Measurements from ENCODE around the gene CMTM1. TPM values are rescaled to one million over a fixed set of nuclear protein-coding genes. Genes with fewer than 3 reads are reported as not detected.
"Not testable (repeated sequence)": the region's sequence is repeated elsewhere in the genome, so short reads cannot be mapped to it uniquely, and the experiment has no call there.

CMTM1 gene
- total RNA-seq, 1 donor from 2014 or later, result 8.8 TPM

DNA sequence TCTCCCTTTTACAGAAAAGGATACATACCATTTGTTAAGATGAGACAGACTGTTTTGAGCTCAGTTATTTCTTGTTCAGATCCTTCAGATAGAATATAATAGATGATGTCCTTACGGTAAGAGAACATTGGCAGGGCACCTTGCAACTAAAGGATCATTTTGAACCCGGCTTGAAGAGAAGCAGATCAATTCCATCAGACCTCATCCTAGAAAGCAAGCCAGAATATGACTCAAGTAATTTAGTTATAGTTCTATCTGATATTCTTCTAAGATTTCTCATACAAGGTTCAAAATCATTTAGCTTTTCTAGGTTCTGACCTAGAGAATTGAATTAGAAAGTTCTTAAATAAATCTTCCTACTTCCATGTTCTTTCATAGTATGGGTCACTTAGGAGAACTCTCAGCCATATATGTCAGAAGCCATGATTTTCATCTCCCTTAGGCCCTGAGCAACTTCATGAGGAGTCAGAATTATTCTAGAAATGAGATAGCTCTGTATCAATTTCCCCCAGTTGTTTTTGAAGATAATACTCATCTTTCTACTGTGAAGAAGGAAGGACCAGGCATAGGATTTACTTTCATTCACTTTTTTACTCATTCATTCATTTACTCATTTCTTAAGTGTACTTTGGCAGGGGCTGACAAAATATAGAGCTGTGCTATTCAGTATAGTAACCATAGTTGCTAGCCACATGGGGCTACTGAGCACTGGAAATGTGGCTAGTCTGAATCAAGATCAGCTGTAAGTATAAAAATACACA lies 2.5 kb upstream of the CMTM1 start:
- H3K27ac Mint-ChIP-seq, result no peak overlapping the region
- no peaks in the 10 kb centered on the region for H3K9me3 Mint-ChIP-seq (ENCODE audit: low read depth)
- peaks cover 14% of the 10 kb centered on the region for H3K36me3 Mint-ChIP-seq (ENCODE audit: insufficient read depth)
- no peak overlapping the region for H3K4me3 Mint-ChIP-seq (ENCODE audit: low read depth)
- H3K4me1 Mint-ChIP-seq (ENCODE audit: low read depth), result peaks cover 11% of the 10 kb centered on the region
- DNase-seq (ENCODE audit: low spot score, unreplicated experiment), result no peak
- no peaks in the 10 kb centered on the region for H3K27me3 Mint-ChIP-seq
- TF ChIP-seq CTCF (IDR thresholded peaks at IDR 0.05; ENCODE audit: unreplicated experiment), result no peak

- H3K27me3 Mint-ChIP-seq; H3K4me1 Mint-ChIP-seq (ENCODE audit: low read depth); H3K4me3 Mint-ChIP-seq (ENCODE audit: low read depth); H3K9me3 Mint-ChIP-seq (ENCODE audit: low read depth); H3K27ac Mint-ChIP-seq; DNase-seq (ENCODE audit: low spot score, unreplicated experiment): not testable (repeated sequence)
- peaks cover 12% of the 10 kb centered on the region for H3K36me3 Mint-ChIP-seq (ENCODE audit: insufficient read depth)
These were observed 1.0 kb downstream of the CMTM1 start for GRCh38 chr16:66567270-66567669.

DNA sequence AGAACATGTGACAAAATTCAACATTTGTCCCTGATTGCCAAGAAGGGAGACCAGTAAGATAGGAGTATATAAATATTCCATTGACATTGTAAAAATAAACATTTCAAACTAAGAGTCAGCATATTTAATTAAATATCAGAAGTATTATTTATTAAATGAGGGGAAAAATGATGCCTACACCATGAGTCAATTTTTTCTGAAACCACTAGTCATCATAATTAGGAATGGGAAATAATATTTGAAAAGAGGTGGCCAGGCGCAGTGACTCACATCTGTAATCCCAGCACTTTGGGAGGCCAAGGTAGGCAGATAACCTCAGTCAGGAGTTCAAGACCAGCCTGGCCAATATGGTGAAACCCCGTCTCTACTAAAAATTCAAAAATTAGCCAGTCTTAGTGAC lies 2.1 kb downstream of the CMTM1 start:
- Mint-ChIP-seq H3K9me3 (ENCODE audit: low read depth) (no peaks in the 10 kb centered on the region), H3K4me1 (ENCODE audit: low read depth) (no peaks in the 10 kb centered on the region), H3K36me3 (ENCODE audit: insufficient read depth) (peaks cover 11% of the 10 kb centered on the region), H3K27me3 (no peaks in the 10 kb centered on the region), H3K4me3 (ENCODE audit: low read depth) (no peak overlapping the region), H3K27ac (no peak overlapping the region)
- TF ChIP-seq CTCF (IDR thresholded peaks at IDR 0.05; ENCODE audit: unreplicated experiment), result no peak
- DNase-seq (ENCODE audit: low spot score, unreplicated experiment), result no peak

DNA sequence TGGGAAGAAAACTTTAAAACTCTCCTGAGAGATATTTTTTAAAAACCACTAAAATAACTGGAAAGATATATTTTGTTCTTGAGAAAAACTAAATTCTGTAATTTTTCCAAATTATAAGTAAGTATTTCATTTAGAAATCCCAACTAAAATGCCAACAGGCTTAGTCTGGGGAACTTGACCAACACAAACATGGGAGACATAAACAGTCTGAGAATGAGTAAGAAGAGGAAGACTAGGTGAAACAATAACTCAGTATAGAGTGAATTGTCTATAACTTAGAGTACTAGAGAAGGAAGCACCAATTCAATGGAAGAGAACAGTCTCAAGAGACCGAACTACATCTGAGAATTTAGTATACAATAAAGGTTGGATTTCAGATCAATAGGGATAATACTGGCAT lies 2.9 kb downstream of the CMTM1 start:
- no peaks in the 10 kb centered on the region for H3K9me3 Mint-ChIP-seq (ENCODE audit: low read depth)
- H3K4me3 Mint-ChIP-seq (ENCODE audit: low read depth), result no peak overlapping the region
- no peaks in the 10 kb centered on the region for H3K27me3 Mint-ChIP-seq
- DNase-seq (ENCODE audit: low spot score, unreplicated experiment), result no peak
- no peak for TF ChIP-seq CTCF (IDR thresholded peaks at IDR 0.05; ENCODE audit: unreplicated experiment)
- no peaks in the 10 kb centered on the region for H3K4me1 Mint-ChIP-seq (ENCODE audit: low read depth)
- no peak overlapping the region for H3K27ac Mint-ChIP-seq
- peaks cover 7% of the 10 kb centered on the region for H3K36me3 Mint-ChIP-seq (ENCODE audit: insufficient read depth)

GRCh38 chr16:66569827-66570405 lies 3.7 kb downstream of the CMTM1 start:
- H3K4me1 Mint-ChIP-seq (ENCODE audit: low read depth), result no peaks in the 10 kb centered on the region
- H3K27ac Mint-ChIP-seq, result no peak overlapping the region
- no peak for TF ChIP-seq CTCF (IDR thresholded peaks at IDR 0.05; ENCODE audit: unreplicated experiment)
- no peaks in the 10 kb centered on the region for H3K9me3 Mint-ChIP-seq (ENCODE audit: low read depth)
- H3K27me3 Mint-ChIP-seq, result no peaks in the 10 kb centered on the region
- H3K36me3 Mint-ChIP-seq (ENCODE audit: insufficient read depth), result peaks cover 7% of the 10 kb centered on the region
- no peak for DNase-seq (ENCODE audit: low spot score, unreplicated experiment)
- no peak overlapping the region for H3K4me3 Mint-ChIP-seq (ENCODE audit: low read depth)

DNA sequence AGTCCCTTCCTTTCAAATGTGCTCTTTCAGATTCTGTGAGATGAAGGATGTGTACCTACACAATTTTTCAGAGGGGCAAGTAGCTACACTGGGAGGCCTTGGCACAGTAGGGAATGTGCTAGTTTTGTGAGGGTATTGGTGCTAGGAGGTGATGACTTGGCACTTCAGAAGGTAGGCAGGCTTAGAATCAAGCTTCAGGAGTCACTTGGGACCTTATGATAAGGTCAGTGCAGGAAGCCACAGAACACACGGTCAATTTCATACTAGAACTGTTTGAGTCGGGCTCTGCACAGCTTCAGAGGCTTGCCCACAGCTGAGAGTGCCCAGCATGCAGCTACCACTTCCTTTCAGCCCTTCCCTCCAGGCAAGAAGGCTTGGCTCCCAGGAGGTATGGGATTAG lies 6.1 kb downstream of the CMTM1 start:
- no peaks in the 10 kb centered on the region for H3K9me3 Mint-ChIP-seq (ENCODE audit: low read depth)
- H3K4me1 Mint-ChIP-seq (ENCODE audit: low read depth), result no peaks in the 10 kb centered on the region
- DNase-seq (ENCODE audit: low spot score, unreplicated experiment), result no peak
- no peak overlapping the region for H3K27ac Mint-ChIP-seq
- H3K4me3 Mint-ChIP-seq (ENCODE audit: low read depth), result no peak overlapping the region
- TF ChIP-seq CTCF (IDR thresholded peaks at IDR 0.05; ENCODE audit: unreplicated experiment), result no peak
- H3K27me3 Mint-ChIP-seq, result peaks cover 5% of the 10 kb centered on the region
- H3K36me3 Mint-ChIP-seq (ENCODE audit: insufficient read depth), result peaks cover 2% of the 10 kb centered on the region
